ENCODE measurements around the gene SH3BP4.
A peak's percentile ranks its signal among the peaks of the same experiment; 100 is the strongest.

SH3BP4 gene

GRCh38 chr2:234949762-234950434 lies 1.9 kb upstream of the SH3BP4 start:
- DNase-seq, result no peak

GRCh38 chr2:234950435-234950729 lies 1.4 kb upstream of the SH3BP4 start:
- DNase-seq, result no peak

- no peak for DNase-seq
Measured at GRCh38 chr2:234950730-234951663, 820 bp upstream of the SH3BP4 start.

GRCh38 chr2:234952270-234953115 lies 676 bp downstream of the SH3BP4 start:
- DNase-seq, result no peak

GRCh38 chr2:234953116-234954031 lies 1.6 kb downstream of the SH3BP4 start:
- DNase-seq, result no peak

DNA sequence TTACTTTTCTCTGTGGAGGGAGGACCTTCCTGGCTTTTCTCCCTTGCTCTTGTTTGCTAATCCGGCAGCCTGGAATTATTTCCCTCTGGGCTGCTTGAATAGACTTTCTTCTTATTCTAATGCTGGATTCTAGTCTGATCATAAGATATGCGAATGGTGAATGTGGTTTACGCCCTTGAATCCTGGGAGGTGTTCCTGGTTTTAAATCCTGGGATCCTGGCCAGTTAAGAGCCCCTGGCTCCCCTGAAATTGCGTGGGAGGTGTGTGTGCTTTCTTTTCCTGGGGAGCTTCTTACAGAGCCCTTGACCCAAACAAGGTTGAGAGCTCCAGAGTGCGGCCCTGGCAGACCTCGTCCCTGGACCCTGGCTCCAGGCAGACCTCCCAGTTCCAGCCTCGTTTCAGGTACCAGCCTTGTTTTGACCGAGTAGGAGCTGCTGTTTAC lies 2.8 kb downstream of the SH3BP4 start:
- no peak for DNase-seq

- no peak for DNase-seq
Measured at GRCh38 chr2:234955091-234955591, 3.3 kb downstream of the SH3BP4 start.

DNA sequence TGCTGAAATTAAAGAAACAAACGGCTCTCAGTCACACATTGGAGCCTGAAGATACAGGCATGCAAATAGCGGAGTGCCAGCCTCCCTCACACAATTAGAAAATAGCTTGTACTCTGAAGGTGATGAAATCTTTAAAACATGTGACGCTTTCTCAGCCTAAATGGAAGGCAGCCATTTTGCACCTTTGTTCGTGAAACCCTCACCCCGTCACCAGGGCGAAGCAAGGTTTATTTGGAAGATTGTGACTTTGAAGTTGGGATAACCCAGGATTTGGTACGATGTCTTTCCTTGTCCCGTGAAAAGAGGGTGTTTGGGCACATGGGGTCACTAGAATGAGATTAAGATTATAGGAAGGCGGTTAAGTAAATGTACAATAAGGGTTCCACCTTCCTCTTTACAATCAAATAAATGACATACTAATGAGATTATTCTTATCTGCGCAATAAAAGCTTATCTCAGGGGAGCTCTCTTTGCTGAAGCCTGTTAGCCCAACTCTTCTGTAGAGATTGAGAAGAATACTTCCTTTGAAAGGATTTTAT lies 4.2 kb downstream of the SH3BP4 start:
- DNase-seq, result no peak

- DNase-seq, result no peak
Measured at GRCh38 chr2:234957834-234958135, 6.0 kb downstream of the SH3BP4 start.

DNA sequence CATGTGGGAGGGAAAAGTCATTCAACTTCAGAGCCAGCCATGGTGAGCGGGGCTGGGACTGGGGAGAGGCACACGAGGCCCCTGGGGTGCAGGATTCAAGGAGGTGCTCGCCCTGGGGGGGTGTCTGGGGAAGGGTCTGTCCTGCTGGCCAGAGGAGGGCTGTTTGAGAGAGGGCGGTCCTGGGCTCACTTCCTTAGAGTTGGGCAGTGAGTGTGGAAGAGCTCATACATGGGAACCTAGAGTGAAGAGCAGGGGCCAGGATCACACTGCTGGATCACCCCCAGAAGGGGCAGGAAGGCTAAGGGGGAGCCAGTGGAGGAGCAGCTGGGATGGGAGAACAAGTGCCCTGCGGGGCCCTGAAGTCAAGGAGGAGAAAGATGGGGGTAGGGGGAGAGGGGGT lies 6.5 kb downstream of the SH3BP4 start:
- DNase-seq, result no peak

DNA sequence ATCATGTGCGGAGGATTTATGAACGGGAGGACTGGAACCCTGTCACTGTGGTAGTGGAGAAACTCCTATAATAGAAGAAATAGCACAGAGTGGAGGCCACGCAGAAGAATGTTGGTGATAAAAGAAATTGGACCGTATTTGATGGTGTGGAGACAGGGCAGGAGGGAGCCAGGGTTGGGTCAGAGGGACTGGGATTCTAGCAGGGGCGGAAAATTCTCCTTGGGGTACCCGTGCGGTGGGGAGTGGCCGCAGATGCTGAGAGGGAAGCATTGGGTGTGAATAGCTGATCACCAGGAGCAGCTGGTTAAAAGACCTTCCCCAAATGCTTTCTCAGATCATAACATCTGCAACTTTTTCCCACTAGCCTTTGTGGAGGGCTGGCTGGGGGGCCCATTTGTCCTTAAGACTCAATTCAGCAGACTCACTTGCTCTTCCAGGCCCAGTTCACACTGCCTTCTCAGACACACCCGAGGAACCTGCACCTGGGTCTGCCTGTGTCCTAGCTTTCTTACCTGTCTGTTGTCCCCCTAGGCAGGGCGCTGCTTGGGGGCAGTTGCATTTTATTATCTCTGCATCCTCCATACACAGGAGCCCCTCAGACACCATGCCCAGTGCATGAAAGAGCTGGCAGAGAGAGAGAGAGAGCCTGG lies 7.1 kb downstream of the SH3BP4 start:
- DNase-seq, result no peak

DNA sequence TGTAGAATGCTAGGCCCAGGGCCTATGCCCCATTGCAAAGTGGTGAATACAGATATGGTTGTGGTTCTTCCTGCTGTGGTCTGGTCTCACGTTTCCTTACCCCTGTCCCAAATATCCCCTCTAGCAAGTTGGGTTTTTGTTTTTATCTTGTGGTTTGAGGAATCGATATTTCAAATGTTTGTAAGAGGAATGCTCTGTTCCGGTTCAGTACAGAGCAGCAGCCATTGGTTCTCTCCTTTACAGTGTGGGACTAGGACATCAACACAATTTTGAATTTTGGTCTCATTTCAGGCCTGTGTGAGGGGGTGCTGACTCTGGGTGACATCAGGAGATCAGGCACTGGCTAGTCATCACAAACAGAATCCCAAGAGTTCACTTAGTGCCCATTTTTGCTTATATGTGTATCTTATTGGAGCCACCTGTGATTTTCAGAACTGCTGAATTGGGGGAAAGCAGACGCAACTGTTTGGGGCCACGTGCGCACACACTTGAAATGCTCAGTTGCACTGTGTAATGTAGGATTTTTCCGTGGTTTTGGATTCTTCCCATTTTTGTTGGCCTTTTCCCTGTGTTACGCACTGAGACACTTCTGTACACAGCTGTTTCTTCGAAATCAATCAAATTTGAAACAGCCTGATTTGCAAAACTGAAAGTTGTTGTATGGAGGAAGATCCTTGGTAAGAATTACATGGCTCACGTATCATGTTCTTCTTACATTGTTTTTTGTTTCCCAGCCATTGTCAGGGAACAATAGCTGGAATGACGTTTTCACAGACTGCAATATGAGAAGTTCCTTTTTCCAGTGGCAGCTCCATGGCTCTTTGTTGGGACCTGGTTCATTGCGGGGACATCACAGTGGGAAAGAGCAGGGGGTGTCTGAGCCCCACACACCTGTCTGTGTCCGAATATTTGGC lies 8.6 kb downstream of the SH3BP4 start:
- DNase-seq, result no peak

DNA sequence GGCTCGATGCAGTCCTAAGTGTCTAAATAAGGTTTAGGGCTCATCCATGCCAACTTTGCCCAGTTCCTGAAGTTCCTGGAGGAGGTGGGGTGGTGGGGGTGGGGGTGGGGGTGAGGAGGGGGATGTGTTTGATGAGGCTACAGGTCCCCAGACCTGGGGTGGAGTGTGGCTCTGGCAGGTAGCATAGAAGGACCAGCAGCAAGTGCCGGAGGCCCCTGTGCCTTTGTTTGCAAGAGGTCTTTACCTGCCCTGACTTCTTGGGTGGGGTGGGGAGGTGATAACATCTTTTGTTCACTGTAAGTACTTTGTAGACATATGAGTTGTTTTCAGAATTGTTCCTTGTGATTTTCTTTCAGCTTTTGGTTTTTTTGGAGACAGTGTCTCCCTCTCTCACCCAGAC lies 10.0 kb downstream of the SH3BP4 start:
- DNase-seq, result no peak

DNA sequence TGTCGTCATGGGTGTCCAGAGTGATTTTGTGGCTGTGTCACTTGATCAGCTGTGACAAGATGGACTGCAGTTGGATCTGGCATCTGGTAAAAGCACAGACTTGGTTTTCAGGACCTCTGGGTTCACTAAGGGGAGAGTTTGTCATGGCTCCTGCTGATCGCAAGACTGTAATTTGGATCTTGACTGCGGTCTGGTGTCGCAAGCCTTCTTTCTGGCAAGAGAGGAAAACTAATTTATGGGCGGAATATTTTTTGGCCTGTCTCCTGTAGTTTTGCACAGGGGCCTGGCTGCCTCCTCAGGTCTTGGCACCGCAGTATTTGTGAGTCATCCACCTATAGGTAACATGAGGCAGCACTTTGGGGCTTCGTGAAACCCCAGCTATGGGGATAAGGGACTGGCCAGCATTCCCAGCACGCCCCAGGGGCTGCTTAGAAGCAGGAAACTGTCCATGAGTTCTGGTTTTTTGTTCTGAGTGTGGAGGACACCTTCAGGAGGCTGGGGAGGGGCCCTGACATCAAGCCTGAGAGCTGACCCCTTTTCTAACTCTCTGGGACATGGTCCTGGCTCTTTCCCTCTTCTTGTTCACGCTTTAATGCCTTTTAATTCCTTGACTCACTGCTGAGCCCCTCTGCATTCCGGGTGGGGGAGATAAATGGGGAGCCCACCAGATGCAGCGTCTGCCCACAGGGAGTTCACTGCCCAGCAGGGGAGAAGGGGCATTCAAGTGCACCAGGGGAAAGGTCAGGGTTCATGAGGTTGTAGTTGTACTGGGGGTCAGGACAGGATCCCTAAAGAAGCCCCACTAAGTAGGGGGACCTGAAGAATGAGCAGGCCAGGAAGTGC lies 12.2 kb downstream of the SH3BP4 start:
- DNase-seq, result peak; percentile 10

DNA sequence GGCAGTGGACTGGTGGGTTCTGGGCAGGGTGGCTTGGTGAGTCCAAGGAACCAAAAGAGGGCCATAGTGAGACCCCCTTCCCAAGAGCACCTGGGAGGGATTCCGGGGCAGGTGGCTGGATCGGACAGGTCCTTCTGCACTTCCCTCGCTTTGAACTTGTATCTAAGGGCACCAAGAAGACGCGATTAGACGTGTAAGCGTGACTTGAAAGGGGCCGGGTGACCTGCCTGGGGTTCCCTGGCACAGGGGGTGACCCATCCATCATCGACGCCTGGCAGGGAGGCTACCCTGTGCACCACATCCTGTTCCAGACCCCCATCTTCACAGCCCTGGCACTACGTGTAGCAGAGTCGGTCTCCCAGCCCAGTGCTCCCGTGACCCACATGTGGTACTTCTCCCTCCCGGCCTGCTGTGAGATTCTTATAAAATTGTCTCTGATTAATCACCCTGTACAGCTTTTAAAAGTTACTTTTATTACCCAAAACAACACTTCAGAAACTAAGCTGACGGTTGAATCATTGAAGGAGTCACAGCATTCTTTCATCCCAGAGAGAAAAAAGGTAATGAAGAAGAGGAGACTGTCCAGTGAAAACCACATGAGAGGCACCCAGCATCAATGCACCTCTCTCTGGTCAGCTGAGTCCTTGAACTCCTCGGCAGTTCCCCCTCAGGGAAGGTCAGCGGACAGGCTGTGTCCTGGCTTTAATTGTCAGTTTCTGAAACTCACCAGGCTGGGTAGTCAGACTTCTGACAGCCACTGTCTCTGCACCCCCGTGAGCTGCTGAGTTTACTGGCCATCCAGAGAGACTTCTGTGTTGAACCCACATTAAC lies 13.0 kb downstream of the SH3BP4 start:
- peak; percentile 13 for DNase-seq

GRCh38 chr2:234966340-234966739 lies 14.5 kb downstream of the SH3BP4 start:
- no peak for DNase-seq

DNA sequence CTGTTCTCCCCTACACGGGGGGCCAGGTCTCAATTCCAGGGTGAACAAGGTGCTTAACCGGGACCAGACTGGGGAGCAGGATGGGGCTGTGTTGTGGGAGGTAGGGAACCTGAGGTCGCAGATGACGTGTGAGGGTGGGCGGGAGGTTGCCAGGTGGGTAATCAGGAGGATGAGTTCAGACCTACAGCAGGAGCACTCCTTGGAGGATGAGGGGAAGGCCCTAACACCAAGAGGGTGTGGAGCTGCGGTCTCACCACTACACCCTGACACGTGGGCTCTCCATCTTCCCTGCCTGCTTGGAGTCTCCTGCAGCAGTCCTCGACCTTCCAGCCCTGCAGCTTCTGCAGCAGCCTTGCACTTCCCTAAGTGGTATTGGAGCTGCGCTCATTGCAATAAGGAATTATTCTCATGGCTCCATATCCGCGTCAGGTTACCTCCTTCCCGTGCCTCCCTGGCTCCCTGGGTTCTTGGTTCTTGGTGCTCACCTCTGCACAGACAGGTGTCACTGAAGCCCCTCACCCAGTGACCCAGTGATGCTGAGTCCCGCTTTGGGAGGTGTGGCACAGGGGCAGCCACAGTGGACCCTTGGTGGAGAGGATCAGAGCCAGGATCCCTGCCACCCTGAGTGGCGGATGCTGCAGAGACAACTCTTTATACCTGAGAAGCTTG lies 15.5 kb downstream of the SH3BP4 start:
- DNase-seq, result peak; percentile 16

DNA sequence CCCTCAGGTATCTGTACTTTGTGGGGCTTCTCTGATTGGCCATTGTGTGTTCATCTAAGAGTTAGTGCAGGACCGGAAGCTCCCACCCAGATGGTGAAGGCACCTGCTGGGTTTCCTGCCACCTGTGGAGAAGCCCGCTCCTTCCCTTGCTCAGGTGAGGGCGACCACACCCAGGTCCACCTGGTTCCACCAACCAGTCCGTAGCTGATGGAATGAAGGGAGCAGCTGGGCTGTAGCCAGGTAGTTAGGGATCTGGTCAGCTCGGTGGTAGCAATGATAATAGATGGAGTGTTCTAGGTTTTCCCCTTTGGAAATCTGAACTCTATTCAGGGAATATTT lies 16.0 kb downstream of the SH3BP4 start:
- DNase-seq, result peak; percentile 4
